OCI-LY7 (cell line): Measurements from ENCODE around the gene TWNK. TPM values are rescaled to one million over a fixed set of nuclear protein-coding genes. Genes with fewer than 3 reads are reported as not detected.

Experiments
- BruUV-seq: library from RNA; stranded (reverse); fragments of 400-500 nt; replicated peaks from 2 replicates; lab custom pipeline; 2021; lab: Mats Ljungman, UMichigan
- CTCF ChIA-PET: fragments of 300-600 bp; sonication (Branson Sonifier 250); formaldehyde crosslinking; loops from one replicate; lab custom pipeline; 2022; ENCODE audit warnings: antibody characterized with exemption; ENCODE audit not compliant: unreplicated experiment; lab: Charles Lee
- POLR2A ChIA-PET: fragments of 300-600 bp; sonication (Branson Sonifier 250); formaldehyde crosslinking; loops from one replicate; lab custom pipeline; 2022; ENCODE audit warnings: antibody characterized with exemption; lab: Charles Lee
- DNase-seq: peaks from one replicate; pipeline ENCODE4 v3.0.0-alpha.2; 2015; ENCODE audit warnings: low spot score
- H2AFZ ChIP-seq: fragments of 200-600 bp; sonication (generic), shearing (Covaris generic); 2 replicates; pipeline ENCODE4 v1.6.1; 2014; ENCODE audit warnings: mild to moderate bottlenecking, antibody characterized with exemption, low read length, moderate library complexity
- H3K27ac ChIP-seq: fragments of 200-600 bp; sonication (generic); 2 replicates; pipeline ENCODE4 v1.5.1; 2014; ENCODE audit warnings: mixed run types, low read depth, mild to moderate bottlenecking, moderate library complexity, low read length, inconsistent platforms; ENCODE audit not compliant: poor library complexity, severe bottlenecking
- H3K36me3 ChIP-seq: fragments of 200-600 bp; sonication (generic); 2 replicates; pipeline ENCODE4 v1.6.1; 2014; ENCODE audit warnings: mild to moderate bottlenecking, antibody characterized with exemption, low read length, moderate library complexity, mixed read lengths; ENCODE audit not compliant: insufficient read depth
- H3K4me1 ChIP-seq: fragments of 200-600 bp; sonication (generic); 2 replicates; pipeline ENCODE4 v1.5.1; 2014; ENCODE audit warnings: mild to moderate bottlenecking, low read length; ENCODE audit not compliant: insufficient read depth, poor library complexity, severe bottlenecking
- H3K4me2 ChIP-seq: fragments of 200-600 bp; sonication (generic); 2 replicates; pipeline ENCODE4 v1.6.1; 2014; ENCODE audit warnings: mild to moderate bottlenecking, low read length
- H3K4me3 ChIP-seq: fragments of 200-600 bp; sonication (generic); 2 replicates; pipeline ENCODE4 v1.5.1; 2014; ENCODE audit warnings: mild to moderate bottlenecking, low read depth, low read length; ENCODE audit not compliant: poor library complexity, severe bottlenecking
- H3K79me2 ChIP-seq: fragments of 200-600 bp; sonication (generic); 2 replicates; pipeline ENCODE4 v1.6.1; 2016; ENCODE audit warnings: low read depth, mild to moderate bottlenecking, low read length, moderate library complexity, mixed read lengths; ENCODE audit not compliant: insufficient read depth
- H3K9me2 ChIP-seq: fragments of 200-600 bp; sonication (generic); 2 replicates; pipeline ENCODE4 v1.6.1; 2016; ENCODE audit warnings: mild to moderate bottlenecking, low read length, mixed read lengths; ENCODE audit not compliant: insufficient read depth
- H3K9me3 ChIP-seq: fragments of 200-600 bp; sonication (generic); 2 replicates; pipeline ENCODE4 v1.6.1; 2014; ENCODE audit warnings: mild to moderate bottlenecking, mixed run types, low read length, mixed read lengths
- H4K20me1 ChIP-seq: fragments of 200-600 bp; sonication (generic); 2 replicates; pipeline ENCODE4 v1.6.1; 2014; ENCODE audit warnings: mild to moderate bottlenecking, antibody characterized with exemption, low read length, moderate library complexity, mixed read lengths; ENCODE audit not compliant: insufficient read depth
- EZH2phosphoT487 ChIP-seq: fragments of 200-600 bp; sonication (generic); IDR thresholded peaks from 2 replicates; pipeline ENCODE4 v1.6.1; 2018; ENCODE audit warnings: low read depth, borderline replicate concordance, mild to moderate bottlenecking, mixed run types, antibody characterized with exemption, low read length, moderate library complexity, mixed read lengths
- intact Hi-C: fragments of 100-400 bp; cut with micrococcal nuclease; formaldehyde crosslinking; loops from one replicate; pipeline ENCODE4 v1.10.0; 2022; ENCODE audit not compliant: unreplicated experiment
- total RNA-seq, 2 experiments: library from RNA; depleted of rRNA in 1 of 2; stranded (reverse); fragments of >200 nt in 1 of 2; shearing (Covaris generic) in 1 of 2; gene quantifications; 2 replicates each; pipeline ENCODE4 v1.2.3, GENCODE V29; 2014 to 2022
- TF ChIP-seq, protein P1 (sequence below): fragments of 200-600 bp; sonication (generic); conservative IDR thresholded peaks from 2 replicates; pipeline ENCODE4 v1.5.1; 2014; ENCODE audit warnings: mild to moderate bottlenecking, antibody characterized with exemption, low read length, moderate library complexity, mixed read lengths

TWNK gene
- total RNA-seq, 2 experiments from 2014 or later: 15.8 to 21.7 TPM

DNA sequence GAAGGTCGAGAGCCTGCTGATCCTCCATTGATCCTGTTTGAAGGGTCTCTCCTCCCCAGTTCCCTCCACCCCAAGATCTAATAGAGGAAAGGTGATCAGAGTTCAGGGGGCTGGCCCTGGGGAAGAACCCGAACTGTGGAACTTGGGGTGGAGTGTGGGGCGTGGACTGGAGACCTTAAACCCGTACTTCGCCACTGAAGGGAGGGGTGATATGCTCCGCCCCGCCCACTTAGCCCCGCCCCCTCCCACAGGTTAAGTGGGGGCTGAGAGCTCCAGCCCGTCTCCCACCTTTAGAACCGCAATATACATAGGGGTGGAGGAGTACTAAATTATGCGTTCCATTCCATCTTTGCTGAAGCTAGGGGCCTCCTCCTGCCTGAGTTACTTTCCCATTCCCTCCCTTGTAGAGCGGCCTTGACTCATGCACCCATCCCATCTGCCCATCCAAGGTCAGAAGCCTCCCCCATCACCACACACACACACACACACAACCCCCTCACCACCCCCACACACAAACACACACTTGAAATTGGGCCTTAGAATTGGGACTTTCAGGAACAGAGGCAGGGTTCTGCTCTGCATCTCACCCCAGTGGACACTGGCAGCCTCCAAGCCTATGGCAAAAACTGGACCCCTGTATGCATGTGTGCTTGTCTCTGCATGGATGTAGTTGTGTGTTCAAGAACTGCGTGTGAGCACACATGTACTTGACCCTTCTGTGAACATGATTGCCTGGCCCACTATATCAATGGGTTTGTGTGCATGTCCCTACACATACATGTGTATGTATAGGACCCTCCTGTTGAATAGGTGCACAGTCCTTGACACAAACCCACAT, 17.0 kb upstream of the TWNK start:
- CTCF ChIA-PET: interaction anchor here (0.9 kb wide), 1 partner anchor 11 kb away, joined by 3 read pairs; no protein-coding TSS in a partner anchor
- TF ChIP-seq EZH2phosphoT487: no peak
- TF ChIP-seq, protein P1, sequence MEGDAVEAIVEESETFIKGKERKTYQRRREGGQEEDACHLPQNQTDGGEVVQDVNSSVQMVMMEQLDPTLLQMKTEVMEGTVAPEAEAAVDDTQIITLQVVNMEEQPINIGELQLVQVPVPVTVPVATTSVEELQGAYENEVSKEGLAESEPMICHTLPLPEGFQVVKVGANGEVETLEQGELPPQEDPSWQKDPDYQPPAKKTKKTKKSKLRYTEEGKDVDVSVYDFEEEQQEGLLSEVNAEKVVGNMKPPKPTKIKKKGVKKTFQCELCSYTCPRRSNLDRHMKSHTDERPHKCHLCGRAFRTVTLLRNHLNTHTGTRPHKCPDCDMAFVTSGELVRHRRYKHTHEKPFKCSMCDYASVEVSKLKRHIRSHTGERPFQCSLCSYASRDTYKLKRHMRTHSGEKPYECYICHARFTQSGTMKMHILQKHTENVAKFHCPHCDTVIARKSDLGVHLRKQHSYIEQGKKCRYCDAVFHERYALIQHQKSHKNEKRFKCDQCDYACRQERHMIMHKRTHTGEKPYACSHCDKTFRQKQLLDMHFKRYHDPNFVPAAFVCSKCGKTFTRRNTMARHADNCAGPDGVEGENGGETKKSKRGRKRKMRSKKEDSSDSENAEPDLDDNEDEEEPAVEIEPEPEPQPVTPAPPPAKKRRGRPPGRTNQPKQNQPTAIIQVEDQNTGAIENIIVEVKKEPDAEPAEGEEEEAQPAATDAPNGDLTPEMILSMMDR: no peak
- H3K79me2 ChIP-seq: no peaks in the 10 kb centered on the region
- peaks cover 14% of the 10 kb centered on the region for H3K4me1 ChIP-seq
- H3K4me3 ChIP-seq: peak overlapping the region; percentile 37
- no peak for DNase-seq
- no peak overlapping the region for H3K27ac ChIP-seq
- POLR2A ChIA-PET: no interaction called here
- H3K9me3 ChIP-seq: no peaks in the 10 kb centered on the region
- no TSS peak for BruUV-seq
- no peaks in the 10 kb centered on the region for H4K20me1 ChIP-seq
- H3K36me3 ChIP-seq: peaks cover 7% of the 10 kb centered on the region; the same call in 1 of the 2 replicates
- peak overlapping the region; percentile 53 for H3K4me2 ChIP-seq
- intact Hi-C loops: no loop called here
- no peaks in the 10 kb centered on the region for H3K9me2 ChIP-seq
- no peak overlapping the region for H2AFZ ChIP-seq

DNA sequence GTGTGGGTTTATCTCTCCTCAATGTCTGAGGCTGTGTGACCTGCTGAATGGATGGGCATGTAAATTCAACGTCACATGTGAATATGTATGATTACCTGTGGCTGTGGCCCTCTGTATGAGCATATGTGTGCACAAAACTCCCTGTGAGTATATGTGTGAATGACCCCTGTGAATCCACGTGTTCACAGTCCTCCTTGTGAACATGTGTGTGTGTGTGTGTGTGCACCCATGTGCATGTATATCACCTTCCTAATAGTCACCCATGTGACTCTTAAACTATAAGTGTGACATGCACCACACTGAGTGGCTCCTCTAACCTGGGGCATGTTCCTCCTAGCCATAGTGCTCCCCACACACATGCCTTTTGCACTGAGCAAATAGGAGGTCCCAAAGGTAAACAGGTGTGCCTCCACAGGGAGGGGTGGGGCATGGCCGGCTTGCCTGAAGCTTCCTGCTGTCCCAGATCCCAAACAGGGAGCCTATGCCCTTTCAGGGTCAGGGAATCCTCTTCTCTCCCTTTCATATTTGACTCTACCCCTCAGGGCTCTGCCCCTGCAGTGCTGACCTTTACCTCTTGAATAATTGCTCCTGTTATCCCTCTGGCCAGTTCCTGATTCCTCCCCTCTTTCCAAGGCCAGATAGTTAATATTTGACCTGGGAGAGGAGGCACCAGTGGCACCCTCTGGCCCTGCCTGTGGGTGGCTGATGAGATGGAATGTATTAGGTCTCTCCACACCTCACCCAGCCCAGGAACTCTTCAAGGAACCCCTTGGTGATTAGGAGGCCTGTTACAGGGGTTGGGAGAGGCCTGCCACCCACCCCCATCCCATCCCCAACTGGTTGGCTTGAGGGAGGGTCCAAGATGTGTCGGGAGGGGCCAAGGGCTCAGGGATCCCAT, 16.2 kb upstream of the TWNK start:
- H2AFZ ChIP-seq: no peak overlapping the region
- no peak overlapping the region for H3K4me2 ChIP-seq
- TF ChIP-seq, protein P1: no peak
- no peak for TF ChIP-seq EZH2phosphoT487
- no peaks in the 10 kb centered on the region for H3K79me2 ChIP-seq
- peaks cover 14% of the 10 kb centered on the region for H3K4me1 ChIP-seq
- H3K27ac ChIP-seq: no peak overlapping the region
- intact Hi-C loops: no loop called here
- H4K20me1 ChIP-seq: no peaks in the 10 kb centered on the region
- no peak for DNase-seq
- H3K4me3 ChIP-seq: no peak overlapping the region
- BruUV-seq: no TSS peak
- H3K36me3 ChIP-seq: no peaks in the 10 kb centered on the region; the same call in 1 of the 2 replicates
- ChIA-PET POLR2A (no interaction called here), CTCF (no interaction called here)
- no peaks in the 10 kb centered on the region for H3K9me2 ChIP-seq
- no peaks in the 10 kb centered on the region for H3K9me3 ChIP-seq
